OCI-LY3 (cell line): Measurements from ENCODE around the gene CATSPERD.

Experiments used
- H2AFZ ChIP-seq: fragments of 200-600, 300-600 bp; shearing (Covaris generic); 2 replicates; pipeline ENCODE4 v1.6.0; 2014; ENCODE audit warnings: antibody characterized with exemption, low read depth, low read length
- H3K27ac ChIP-seq: fragments of 200-600, 300-600 bp; sonication (generic); 2 replicates; pipeline ENCODE4 v1.5.1; 2014; ENCODE audit warnings: mild to moderate bottlenecking, low read length, moderate library complexity, mixed read lengths
- H3K27me3 ChIP-seq: fragments of 200-600, 300-600 bp; sonication (generic); 2 replicates; pipeline ENCODE4 v1.6.1; 2014; ENCODE audit warnings: low read depth, low read length, mixed read lengths
- H3K36me3 ChIP-seq: fragments of 200-600, 300-600 bp; sonication (generic); replicated peaks from 2 replicates; pipeline ENCODE3; 2014; ENCODE audit warnings: low read depth, low read length, mixed read lengths
- H3K4me1 ChIP-seq: fragments of 300-600, 200-600 bp; sonication (generic); 2 replicates; pipeline ENCODE4 v1.6.1; 2014; ENCODE audit warnings: low read length, mixed read lengths
- H3K4me2 ChIP-seq: fragments of 200-600, 300-600 bp; sonication (generic); 2 replicates; pipeline ENCODE4 v1.6.1; 2014; ENCODE audit warnings: low read length, mixed read lengths
- H3K4me3 ChIP-seq: fragments of 300-600, 200-600 bp; sonication (generic); 2 replicates; pipeline ENCODE4 v1.5.1; 2014; ENCODE audit warnings: antibody characterized with exemption, mild to moderate bottlenecking, low read length, moderate library complexity
- H3K79me2 ChIP-seq: fragments of 300-600, 200-600 bp; shearing (Covaris generic); 2 replicates; pipeline ENCODE4 v1.6.1; 2014; ENCODE audit warnings: mild to moderate bottlenecking, low read length, mixed read lengths
- H3K9ac ChIP-seq: fragments of 300-600, 200-600 bp; shearing (Covaris generic); 2 replicates; pipeline ENCODE4 v1.6.0; 2014; ENCODE audit warnings: mild to moderate bottlenecking, low read length, moderate library complexity
- H3K9me3 ChIP-seq: fragments of 200-600, 300-600 bp; shearing (Covaris generic); 2 replicates; pipeline ENCODE4 v1.6.1; 2014; ENCODE audit warnings: low read length, mixed read lengths; ENCODE audit not compliant: insufficient read depth
- H4K20me1 ChIP-seq: fragments of 200-600, 300-600 bp; sonication (generic); 2 replicates; pipeline ENCODE4 v1.6.1; 2016; ENCODE audit warnings: low read length, mixed read lengths; ENCODE audit not compliant: insufficient read depth
- CTCF ChIP-seq: fragments of 200-600, 300-600 bp; sonication (generic); IDR thresholded peaks from 2 replicates; pipeline ENCODE4 v1.5.1; 2014; ENCODE audit warnings: antibody characterized with exemption, low read length, low read depth
- EZH2phosphoT487 ChIP-seq: fragments of 200-600 bp; shearing (Covaris generic); IDR thresholded peaks from 2 replicates; pipeline ENCODE4 v1.6.1; 2018; ENCODE audit warnings: antibody characterized with exemption, mixed run types, low read depth

CATSPERD gene

GRCh38 chr19:5680437-5681368, 39.7 kb upstream of the CATSPERD start, which contains the start of the genes HSD11B1L and MICOS13:
Gene HSD11B1L, plus strand, starts transcription at chr19:5681027. Its CDS starts 3,806 bp downstream, at chr19:5684833.
Gene MICOS13, minus strand, starts transcription at chr19:5680516. Its CDS starts 30 bp downstream, at chr19:5680486.
- TF ChIP-seq CTCF, result no peak
- no peak for TF ChIP-seq EZH2phosphoT487
- peak within 1 kb of the TSS; percentile 81 for H2AFZ ChIP-seq
- no peaks in the 10 kb centered on the region for H3K27me3 ChIP-seq
- H3K4me1 ChIP-seq, result peaks cover 12% of the 10 kb centered on the region; the same call in 1 of the 2 replicates
- H3K9ac ChIP-seq, result peak within 1 kb of the TSS; percentile 92
- peak within 1 kb of the TSS; percentile 96 for H3K4me2 ChIP-seq
- H3K9me3 ChIP-seq, result no peaks in the 10 kb centered on the region
- H3K36me3 ChIP-seq, result peaks cover 3% of the 10 kb centered on the region
- no peaks in the 10 kb centered on the region for H4K20me1 ChIP-seq
- H3K79me2 ChIP-seq, result peaks cover 12% of the 10 kb centered on the region
- peak within 1 kb of the TSS; percentile 88 for H3K4me3 ChIP-seq
- H3K27ac ChIP-seq, result peak within 1 kb of the TSS; percentile 65

GRCh38 chr19:5681391-5682106, 38.9 kb upstream of the CATSPERD start:
- Histone ChIP-seq H3K27me3 (no peaks in the 10 kb centered on the region), H3K36me3 (peaks cover 3% of the 10 kb centered on the region), H3K9me3 (no peaks in the 10 kb centered on the region), H2AFZ (no peak overlapping the region), H3K9ac (no peak overlapping the region), H3K4me2 (peak overlapping the region; percentile 79), H3K4me3 (peak overlapping the region; percentile 88), H3K27ac (no peak overlapping the region), H3K4me1 (peaks cover 17% of the 10 kb centered on the region; the same call in 1 of the 2 replicates), H4K20me1 (no peaks in the 10 kb centered on the region), H3K79me2 (peaks cover 12% of the 10 kb centered on the region)
- TF ChIP-seq CTCF (no peak), EZH2phosphoT487 (no peak)

- peaks cover 3% of the 10 kb centered on the region for H3K36me3 ChIP-seq
- peaks cover 17% of the 10 kb centered on the region; the same call in 1 of the 2 replicates for H3K4me1 ChIP-seq
- no peak overlapping the region for H3K27ac ChIP-seq
- no peak for TF ChIP-seq EZH2phosphoT487
- no peaks in the 10 kb centered on the region for H3K27me3 ChIP-seq
- H3K4me3 ChIP-seq, result no peak overlapping the region
- H3K4me2 ChIP-seq, result no peak overlapping the region
- peaks cover 12% of the 10 kb centered on the region for H3K79me2 ChIP-seq
- no peaks in the 10 kb centered on the region for H4K20me1 ChIP-seq
- no peak overlapping the region for H2AFZ ChIP-seq
- no peaks in the 10 kb centered on the region for H3K9me3 ChIP-seq
- no peak overlapping the region for H3K9ac ChIP-seq
Measured at GRCh38 chr19:5682107-5682482, 38.3 kb upstream of the CATSPERD start.

- Histone ChIP-seq H3K36me3 (no peaks in the 10 kb centered on the region), H4K20me1 (no peaks in the 10 kb centered on the region), H2AFZ (no peak overlapping the region), H3K27me3 (no peaks in the 10 kb centered on the region), H3K4me1 (peaks cover 17% of the 10 kb centered on the region; the same call in 1 of the 2 replicates), H3K27ac (no peak overlapping the region), H3K4me2 (no peak overlapping the region), H3K4me3 (no peak overlapping the region), H3K9me3 (no peaks in the 10 kb centered on the region), H3K79me2 (peaks cover 12% of the 10 kb centered on the region), H3K9ac (no peak overlapping the region)
- TF ChIP-seq EZH2phosphoT487 (no peak), CTCF (no peak)
Measured at GRCh38 chr19:5683177-5683886, 37.1 kb upstream of the CATSPERD start.
